ENCODE results near the gene MSANTD7. TPM values are rescaled to one million over a fixed set of nuclear protein-coding genes. Genes with fewer than 3 reads are reported as not detected.

MSANTD7 gene
- total and polyA plus RNA-seq, 2 donors (not counting 1 experiment from before 2014, with no cell fraction given), result 6.8 to 15.2 TPM

- H4K20me1 ChIP-seq (ENCODE audit: control insufficient read depth, insufficient read depth, low read length, poor library complexity, severe bottlenecking), result no peaks in the 10 kb centered on the region
- no peaks in the 10 kb centered on the region for H3K9me3 Mint-ChIP-seq (ENCODE audit: insufficient read depth)
- no peak overlapping the region for H3K9ac ChIP-seq (ENCODE audit: low read length)
- no peak overlapping the region for H3K4me3 Mint-ChIP-seq
- no peaks in the 10 kb centered on the region for H3K9me3 ChIP-seq (ENCODE audit: control extremely low read depth in 1 of 3, control insufficient read depth in 2 of 3, insufficient read depth in 1 of 3, low read length in 2 of 3)
- H3K27me3 ChIP-seq (replicated peaks in 1 of 4; ENCODE audit: control extremely low read depth in 1 of 4, control insufficient read depth in 3 of 4, insufficient read depth in 4 of 4, low read length in 3 of 4), result peaks cover 0 to 6% (median 0%) of the 10 kb centered on the region in 4 experiments
- H3K4me1 Mint-ChIP-seq, result peaks cover 13% of the 10 kb centered on the region
- no peak overlapping the region for H2AFZ ChIP-seq (ENCODE audit: insufficient read depth, low read depth, low read length, poor library complexity, severe bottlenecking)
- ATAC-seq (ENCODE audit: low read depth) (no peak), DNase-seq (no peak)
- peaks cover 8 to 11% of the 10 kb centered on the region in 2 donors for H3K4me1 ChIP-seq (ENCODE audit: control insufficient read depth in 2 of 2, insufficient read depth in 2 of 2, low read length in 2 of 2)
- no peak overlapping the region for H3K4me2 ChIP-seq (replicated peaks; ENCODE audit: low read depth, low read length, poor library complexity, severe bottlenecking)
- no peak overlapping the region for H3K27ac ChIP-seq (ENCODE audit: low read length in 2 of 2)
- H3K27ac Mint-ChIP-seq, result no peak overlapping the region
- no CpG with 5 or more reads among the region's 3 CpGs for WGBS (ENCODE audit: insufficient coverage)
- no peaks in the 10 kb centered on the region for H3K36me3 ChIP-seq (replicated peaks in 1 of 2; ENCODE audit: control extremely low read depth in 1 of 2, control insufficient read depth in 1 of 2, extremely low read depth in 1 of 2, insufficient read depth in 2 of 2, low read length in 1 of 2)
- H3K4me3 ChIP-seq (ENCODE audit: control extremely low read depth in 1 of 5, extremely low read depth in 1 of 5, insufficient read depth in 1 of 5, low read depth in 2 of 5, low read length in 4 of 5), result no peak overlapping the region
- no peak for TF ChIP-seq EZH2 (IDR thresholded peaks at IDR 0.05; ENCODE audit: borderline replicate concordance, insufficient read depth, low read depth, low read length, poor library complexity, severe bottlenecking)
- TF ChIP-seq CTCF (IDR thresholded peaks at IDR 0.05), result no peak
- intact Hi-C loops (cut with micrococcal nuclease), result no loop called here
- CTCF ChIA-PET, result no interaction called here
- no peaks in the 10 kb centered on the region for H3K27me3 Mint-ChIP-seq
- POLR2A ChIA-PET, result no interaction called here
- peaks cover 28% of the 10 kb centered on the region for H3K79me2 ChIP-seq (ENCODE audit: control insufficient read depth, insufficient read depth, low read length)
Observed at GRCh38 chr10:14884082-14884481, 46.0 kb downstream of the MSANTD7 start.

Other genes with a start within 250 kb of the MSANTD7 start
- 318 and 347 TPM in 2 replicates for gene FAM107B, start 63.4 kb upstream of the MSANTD7 start, total RNA-seq
- 31.9 and 60.6 TPM in 2 replicates for gene FAM107B, start 63.4 kb upstream of the MSANTD7 start, polyA plus RNA-seq
- 1.4 and 1.6 TPM in 2 replicates for gene CDNF, start 269 bp upstream of the MSANTD7 start, total RNA-seq
- gene CDNF, start 269 bp upstream of the MSANTD7 start, polyA plus RNA-seq, result 1.8 and 2.1 TPM in 2 replicates
- gene HSPA14, start within 50 bp of the MSANTD7 start, total RNA-seq, result 12.5 and 12.8 TPM in 2 replicates
- gene HSPA14, start within 50 bp of the MSANTD7 start, polyA plus RNA-seq, result 10.8 and 19.4 TPM in 2 replicates
- 3.2 and 3.5 TPM in 2 replicates for gene SUV39H2, start 40.6 kb downstream of the MSANTD7 start, total RNA-seq
- gene SUV39H2, start 40.6 kb downstream of the MSANTD7 start, polyA plus RNA-seq, result 0.59 and 0.73 TPM in 2 replicates
- 58.8 and 61.8 TPM in 2 replicates for gene DCLRE1C, start 115.8 kb downstream of the MSANTD7 start, total RNA-seq
- gene DCLRE1C, start 115.8 kb downstream of the MSANTD7 start, polyA plus RNA-seq, result 20.5 and 24.0 TPM in 2 replicates
- gene MEIG1, start 121.1 kb downstream of the MSANTD7 start, total RNA-seq, result 0.69 TPM in 1 of 2 replicates, not detected in the other
- not detected in 2 replicates for gene MEIG1, start 121.1 kb downstream of the MSANTD7 start, polyA plus RNA-seq
- not detected in 2 replicates for gene OLAH, start 205.6 kb downstream of the MSANTD7 start, total RNA-seq
- not detected in 2 replicates for gene OLAH, start 205.6 kb downstream of the MSANTD7 start, polyA plus RNA-seq

All from B cell (primary cell).